ENCODE results near the gene TPM2.

TPM2 gene

DNA sequence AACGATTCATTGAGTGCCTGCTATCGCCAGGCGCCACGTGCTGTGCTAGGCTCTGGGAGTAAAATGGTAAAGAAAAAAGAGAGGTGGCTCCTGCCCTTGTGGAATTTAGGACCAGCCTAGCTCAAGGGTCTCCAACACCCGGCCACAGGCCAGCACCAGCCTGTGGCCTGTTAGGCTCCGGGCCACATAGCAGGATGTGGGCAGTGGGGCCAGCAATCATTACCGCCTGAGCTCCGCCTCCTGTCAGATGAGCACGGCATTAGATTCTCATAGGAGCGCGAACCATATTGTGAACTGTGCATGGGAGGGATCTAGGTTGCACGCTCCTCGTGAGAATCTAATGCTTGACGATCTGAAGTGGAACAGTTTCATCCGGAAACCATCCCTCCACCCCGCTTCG lies 33.4 kb downstream of the TPM2 start:
- TF ChIP-seq ZFP3 (CRISPR knock-in tag; IDR thresholded peaks at IDR 0.05) (no peak), ZNF565 (CRISPR knock-in tag; conservative IDR thresholded peaks at IDR 0.05; ENCODE audit: low read depth) (no peak), CSDC2 (CRISPR knock-in tag; IDR thresholded peaks at IDR 0.05) (no peak), RARB (CRISPR knock-in tag; IDR thresholded peaks at IDR 0.05) (no peak), ISL1 (CRISPR knock-in tag; IDR thresholded peaks at IDR 0.05) (no peak), ESRRG (CRISPR knock-in tag; IDR thresholded peaks at IDR 0.05) (no peak), GLIS3 (CRISPR knock-in tag; IDR thresholded peaks at IDR 0.05) (no peak), ZFP30 (CRISPR knock-in tag; IDR thresholded peaks at IDR 0.05) (no peak), OSR1 (CRISPR knock-in tag; IDR thresholded peaks at IDR 0.05) (no peak), SNAI2 (CRISPR knock-in tag; IDR thresholded peaks at IDR 0.05) (no peak), TOX (CRISPR knock-in tag; IDR thresholded peaks at IDR 0.05; ENCODE audit: borderline replicate concordance) (no peak)
- TF ChIP-seq, protein P1, sequence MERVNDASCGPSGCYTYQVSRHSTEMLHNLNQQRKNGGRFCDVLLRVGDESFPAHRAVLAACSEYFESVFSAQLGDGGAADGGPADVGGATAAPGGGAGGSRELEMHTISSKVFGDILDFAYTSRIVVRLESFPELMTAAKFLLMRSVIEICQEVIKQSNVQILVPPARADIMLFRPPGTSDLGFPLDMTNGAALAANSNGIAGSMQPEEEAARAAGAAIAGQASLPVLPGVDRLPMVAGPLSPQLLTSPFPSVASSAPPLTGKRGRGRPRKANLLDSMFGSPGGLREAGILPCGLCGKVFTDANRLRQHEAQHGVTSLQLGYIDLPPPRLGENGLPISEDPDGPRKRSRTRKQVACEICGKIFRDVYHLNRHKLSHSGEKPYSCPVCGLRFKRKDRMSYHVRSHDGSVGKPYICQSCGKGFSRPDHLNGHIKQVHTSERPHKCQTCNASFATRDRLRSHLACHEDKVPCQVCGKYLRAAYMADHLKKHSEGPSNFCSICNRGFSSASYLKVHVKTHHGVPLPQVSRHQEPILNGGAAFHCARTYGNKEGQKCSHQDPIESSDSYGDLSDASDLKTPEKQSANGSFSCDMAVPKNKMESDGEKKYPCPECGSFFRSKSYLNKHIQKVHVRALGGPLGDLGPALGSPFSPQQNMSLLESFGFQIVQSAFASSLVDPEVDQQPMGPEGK (CRISPR knock-in tag; IDR thresholded peaks at IDR 0.05; ENCODE audit: borderline replicate concordance): no peak
- no peak for ATAC-seq

DNA sequence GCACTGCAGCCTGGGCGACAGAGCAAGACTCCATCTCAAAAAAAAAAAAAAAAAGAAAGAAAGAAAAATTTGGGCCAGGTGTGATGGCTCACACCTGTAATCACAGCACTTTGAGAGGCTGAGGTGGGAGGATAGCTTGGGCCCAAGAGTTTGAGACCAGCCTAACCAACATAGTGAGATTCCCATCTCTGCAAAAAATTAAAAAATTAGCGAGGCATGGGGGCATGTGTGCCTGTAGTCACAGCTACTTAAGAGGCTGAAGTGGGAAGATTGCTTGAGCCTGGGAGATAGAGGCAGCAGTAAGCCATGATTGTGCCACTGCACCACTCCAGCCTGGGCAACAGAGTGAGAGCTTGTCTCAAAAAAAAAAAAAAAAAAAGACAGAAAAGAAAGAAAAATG lies 36.1 kb downstream of the TPM2 start:
- no peak for TF ChIP-seq CSDC2 (CRISPR knock-in tag; IDR thresholded peaks at IDR 0.05)
- TF ChIP-seq POU6F1 (CRISPR knock-in tag; IDR thresholded peaks at IDR 0.05; ENCODE audit: borderline replicate concordance, low read depth): no peak
- TF ChIP-seq CSRNP3 (CRISPR knock-in tag; IDR thresholded peaks at IDR 0.05): no peak
- TF ChIP-seq, protein P1 (CRISPR knock-in tag; IDR thresholded peaks at IDR 0.05; ENCODE audit: borderline replicate concordance): no peak
- TF ChIP-seq BACH2 (CRISPR knock-in tag; IDR thresholded peaks at IDR 0.05; ENCODE audit: borderline replicate concordance): no peak
- TF ChIP-seq ESRRG (CRISPR knock-in tag; IDR thresholded peaks at IDR 0.05): no peak
- no peak for TF ChIP-seq ISL1 (CRISPR knock-in tag; IDR thresholded peaks at IDR 0.05)
- TF ChIP-seq ARNTL (CRISPR knock-in tag; IDR thresholded peaks at IDR 0.05; ENCODE audit: borderline replicate concordance, low read depth): no peak
- TF ChIP-seq, protein P2, sequence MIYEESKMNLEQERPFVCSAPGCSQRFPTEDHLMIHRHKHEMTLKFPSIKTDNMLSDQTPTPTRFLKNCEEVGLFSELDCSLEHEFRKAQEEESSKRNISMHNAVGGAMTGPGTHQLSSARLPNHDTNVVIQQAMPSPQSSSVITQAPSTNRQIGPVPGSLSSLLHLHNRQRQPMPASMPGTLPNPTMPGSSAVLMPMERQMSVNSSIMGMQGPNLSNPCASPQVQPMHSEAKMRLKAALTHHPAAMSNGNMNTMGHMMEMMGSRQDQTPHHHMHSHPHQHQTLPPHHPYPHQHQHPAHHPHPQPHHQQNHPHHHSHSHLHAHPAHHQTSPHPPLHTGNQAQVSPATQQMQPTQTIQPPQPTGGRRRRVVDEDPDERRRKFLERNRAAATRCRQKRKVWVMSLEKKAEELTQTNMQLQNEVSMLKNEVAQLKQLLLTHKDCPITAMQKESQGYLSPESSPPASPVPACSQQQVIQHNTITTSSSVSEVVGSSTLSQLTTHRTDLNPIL (CRISPR knock-in tag; IDR thresholded peaks at IDR 0.05; ENCODE audit: low read depth): no peak
- TF ChIP-seq SNAI2 (CRISPR knock-in tag; IDR thresholded peaks at IDR 0.05): no peak
- TF ChIP-seq PPARA (CRISPR knock-in tag; IDR thresholded peaks at IDR 0.05; ENCODE audit: borderline replicate concordance): no peak
- no peak for TF ChIP-seq TSHZ2 (CRISPR knock-in tag; IDR thresholded peaks at IDR 0.05)
- no peak for TF ChIP-seq TOX (CRISPR knock-in tag; IDR thresholded peaks at IDR 0.05; ENCODE audit: borderline replicate concordance)
- ATAC-seq: no peak

DNA sequence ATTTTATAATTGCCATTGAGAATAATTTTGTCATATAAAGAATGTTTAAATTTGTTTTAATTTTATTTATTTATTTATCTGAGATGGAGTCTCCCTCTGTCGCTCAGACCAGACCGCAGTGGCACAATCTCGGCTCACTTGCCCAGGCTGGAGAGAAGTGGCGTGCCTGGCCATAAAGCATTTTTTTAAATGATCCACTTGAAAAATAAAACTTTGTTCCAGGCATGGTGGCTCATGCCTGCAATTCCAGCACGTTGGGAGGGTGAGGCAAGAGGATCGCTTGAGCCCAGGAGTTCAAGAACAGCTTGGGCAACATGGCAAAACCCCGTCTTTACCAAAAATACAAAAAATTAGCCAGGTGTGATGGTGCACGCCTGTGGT lies 36.9 kb downstream of the TPM2 start:
- no peak for TF ChIP-seq ZFP30 (CRISPR knock-in tag; IDR thresholded peaks at IDR 0.05)
- TF ChIP-seq POU6F1 (CRISPR knock-in tag; IDR thresholded peaks at IDR 0.05; ENCODE audit: borderline replicate concordance, low read depth): no peak
- TF ChIP-seq, protein P2 (CRISPR knock-in tag; IDR thresholded peaks at IDR 0.05; ENCODE audit: low read depth): no peak
- TF ChIP-seq TSHZ2 (CRISPR knock-in tag; IDR thresholded peaks at IDR 0.05): no peak
- TF ChIP-seq CSDC2 (CRISPR knock-in tag; IDR thresholded peaks at IDR 0.05): no peak
- ATAC-seq: no peak
